ENCODE measurements around the gene CDNF.
"Not testable (repeated sequence)": the region's sequence is repeated elsewhere in the genome, so short reads cannot be mapped to it uniquely, and the experiment has no call there.

Gene CDNF

GRCh38 chr10:14837757-14838581 is at the start of gene CDNF, which contains the start of the genes HSPA14 and MSANTD7:
TSS of gene CDNF (minus strand) at chr10:14838037. CDS start at chr10:14837946, 91 bp downstream.
TSS of gene HSPA14 (plus strand) at chr10:14838306. CDS start at chr10:14838403, 97 bp downstream.
TSS of gene MSANTD7 (plus strand) at chr10:14838306. CDS start at chr10:14842285, 3,979 bp downstream.
- H3K4me3 ChIP-seq (ENCODE audit: low read length), result peak within 1 kb of the TSS; percentile 86
- TF ChIP-seq ZNF274 (IDR thresholded peaks at IDR 0.05; ENCODE audit: low read depth, low read length), result no peak

- H3K4me3 ChIP-seq (ENCODE audit: low read length), result no peak overlapping the region
- no peak for TF ChIP-seq ZNF274 (IDR thresholded peaks at IDR 0.05; ENCODE audit: low read depth, low read length)
Measured at GRCh38 chr10:14884082-14884481, 46.2 kb upstream of the CDNF start.

GRCh38 chr10:14880229-14880628 is 42.4 kb upstream of the CDNF start:
- no peak for TF ChIP-seq ZNF274 (IDR thresholded peaks at IDR 0.05; ENCODE audit: low read depth, low read length)
- H3K4me3 ChIP-seq (ENCODE audit: low read length), result peak overlapping the region; percentile 78

GRCh38 chr10:14879928-14880193 is 42.0 kb upstream of the CDNF start:
- H3K4me3 ChIP-seq (ENCODE audit: low read length), result peak overlapping the region; percentile 78

GRCh38 chr10:14879124-14879927 is 41.5 kb upstream of the CDNF start:
- peak overlapping the region; percentile 78 for H3K4me3 ChIP-seq (ENCODE audit: low read length)
- no peak for TF ChIP-seq ZNF274 (IDR thresholded peaks at IDR 0.05; ENCODE audit: low read depth, low read length)

More at GRCh38 chr10:14879928-14880193, 42.0 kb upstream of the CDNF start:
- no peak for TF ChIP-seq ZNF274 (IDR thresholded peaks at IDR 0.05; ENCODE audit: low read depth, low read length)

- no peak for TF ChIP-seq ZNF274 (IDR thresholded peaks at IDR 0.05; ENCODE audit: low read depth, low read length)
- H3K4me3 ChIP-seq (ENCODE audit: low read length), result peak within 1 kb of the TSS; percentile 80
Measured at GRCh38 chr10:14878266-14879123, 40.7 kb upstream of the CDNF start, which contains the start of gene SUV39H2. TSS of gene SUV39H2 (plus strand) at chr10:14878866. CDS start at chr10:14878889, 23 bp downstream.

GRCh38 chr10:14876764-14877163 is 38.9 kb upstream of the CDNF start:
- H3K4me3 ChIP-seq (ENCODE audit: low read length), result no peak overlapping the region
- TF ChIP-seq ZNF274 (IDR thresholded peaks at IDR 0.05; ENCODE audit: low read depth, low read length), result no peak

GRCh38 chr10:14875941-14876340 is 38.1 kb upstream of the CDNF start:
- no peak for TF ChIP-seq ZNF274 (IDR thresholded peaks at IDR 0.05; ENCODE audit: low read depth, low read length)
- no peak overlapping the region for H3K4me3 ChIP-seq (ENCODE audit: low read length)

GRCh38 chr10:14873090-14873760 is 35.4 kb upstream of the CDNF start:
- no peak overlapping the region for H3K4me3 ChIP-seq (ENCODE audit: low read length)
- TF ChIP-seq ZNF274 (IDR thresholded peaks at IDR 0.05; ENCODE audit: low read depth, low read length), result no peak

- not testable (repeated sequence) for H3K4me3 ChIP-seq (ENCODE audit: low read length)
Measured at GRCh38 chr10:14864871-14865270, 27.0 kb upstream of the CDNF start.

DNA sequence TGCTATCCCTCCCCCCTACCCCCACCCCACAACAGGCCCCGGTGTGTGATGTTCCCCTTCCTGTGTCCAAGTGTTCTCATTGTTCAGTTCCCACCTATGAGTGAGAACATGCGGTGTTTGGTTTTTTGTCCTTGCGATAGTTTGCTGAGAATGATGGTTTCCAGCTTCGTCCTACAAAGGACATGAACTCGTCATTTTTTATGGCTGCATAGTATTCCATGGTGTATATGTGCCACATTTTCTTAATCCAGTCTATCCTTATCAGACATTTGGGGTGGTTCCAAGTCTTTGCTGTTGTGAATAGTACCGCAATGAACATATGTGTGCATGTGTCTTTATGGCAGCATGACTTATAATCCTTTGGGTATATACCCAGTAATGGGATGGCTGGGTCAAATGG is 26.6 kb upstream of the CDNF start:
- H3K4me3 ChIP-seq (ENCODE audit: low read length), result not testable (repeated sequence)

GRCh38 chr10:14860791-14861190 is 23.0 kb upstream of the CDNF start:
- TF ChIP-seq ZNF274 (IDR thresholded peaks at IDR 0.05; ENCODE audit: low read depth, low read length), result no peak
- H3K4me3 ChIP-seq (ENCODE audit: low read length), result no peak overlapping the region

GRCh38 chr10:14859775-14860174 is 21.9 kb upstream of the CDNF start:
- H3K4me3 ChIP-seq (ENCODE audit: low read length), result no peak overlapping the region
- no peak for TF ChIP-seq ZNF274 (IDR thresholded peaks at IDR 0.05; ENCODE audit: low read depth, low read length)

DNA sequence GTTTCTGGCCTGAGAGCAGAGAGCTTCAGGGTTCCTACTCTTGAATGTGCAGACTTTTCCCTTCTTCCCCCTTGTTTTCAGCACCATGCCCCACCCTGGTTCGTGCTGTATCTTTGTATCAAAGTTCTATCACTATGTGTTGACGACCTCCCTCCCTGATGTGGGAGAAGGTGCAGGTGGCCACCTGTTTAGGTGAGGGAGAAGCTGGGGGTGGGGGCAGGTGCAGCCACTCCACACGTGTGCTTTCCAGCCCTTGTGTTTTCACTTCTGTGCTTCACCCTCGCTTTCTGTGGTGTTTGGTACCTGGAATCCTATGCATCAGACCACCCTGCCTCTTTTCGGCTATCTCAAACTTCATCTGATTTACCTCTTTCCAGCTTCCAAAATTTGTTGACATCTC is 21.2 kb upstream of the CDNF start:
- H3K4me3 ChIP-seq (ENCODE audit: low read length), result no peak overlapping the region
- TF ChIP-seq ZNF274 (IDR thresholded peaks at IDR 0.05; ENCODE audit: low read depth, low read length), result no peak

Measured in GM08714 (cell line).